GM12878 (cell line): Measurements from ENCODE around the gene PLG.

Experiments
- CTCF ChIP-seq, 3 experiments: IDR thresholded peaks in 2 of 3; conservative IDR thresholded peaks in 1 of 3; 2 replicates each; pipeline ENCODE4 v1.5.1; 2011; ENCODE audit warnings: low read depth in 3 of 3, low read length in 3 of 3, mild to moderate bottlenecking in 3 of 3, control low read depth in 2 of 3, moderate library complexity in 2 of 3, inconsistent platforms in 1 of 3, mixed read lengths in 1 of 3; ENCODE audit not compliant: control insufficient read depth in 2 of 3, insufficient read depth in 1 of 3; ENCODE audit errors: extremely low read depth in 1 of 3
- USF2 ChIP-seq: IDR thresholded peaks from 2 replicates; pipeline ENCODE4 v1.6.1; 2011; ENCODE audit warnings: low read depth, low read length, improper control_type of control experiment, borderline replicate concordance

- TF ChIP-seq USF2 (no peak), CTCF (IDR thresholded peaks at IDR 0.05 in 2 of 3, conservative IDR thresholded peaks at IDR 0.05 in 1 of 3; ENCODE audit: control insufficient read depth in 2 of 3, extremely low read depth in 1 of 3, insufficient read depth in 1 of 3, low read depth in 3 of 3, low read length in 3 of 3) (no peak)
These were observed 37.9 kb downstream of the PLG start for GRCh38 chr6:160739955-160740354.
